A673 (cell line): ENCODE data around the gene RHOBTB1. TPM values are rescaled to one million over a fixed set of nuclear protein-coding genes. Genes with fewer than 3 reads are reported as not detected.
A peak's percentile ranks its signal among the peaks of the same experiment; 100 is the strongest.
"Not testable (repeated sequence)": the region's sequence is repeated elsewhere in the genome, so short reads cannot be mapped to it uniquely, and the experiment has no call there.

ENCODE experiments used
- BruUV-seq: library from RNA; stranded (reverse); fragments of 400-500 nt; replicated peaks from 2 replicates; lab custom pipeline; 2021; lab: Mats Ljungman, UMichigan
- CTCF ChIA-PET: fragments of 300-600 bp; sonication (Branson Sonifier 250); formaldehyde crosslinking; loops from one replicate; lab custom pipeline; 2022; ENCODE audit warnings: antibody characterized with exemption; lab: Charles Lee
- POLR2A ChIA-PET: fragments of 300-600 bp; sonication (Branson Sonifier 250); formaldehyde crosslinking; loops from one replicate; lab custom pipeline; 2022; ENCODE audit warnings: antibody characterized with exemption; ENCODE audit not compliant: low non-redundant PET; lab: Charles Lee
- DNase-seq: peaks from one replicate; pipeline ENCODE4 v3.0.0-alpha.2; 2015; ENCODE audit warnings: low spot score
- H3K27ac ChIP-seq: fragments of 200-600 bp; sonication (generic); 2 replicates; pipeline ENCODE4 v1.5.1; 2016; ENCODE audit warnings: mixed run types, low read depth, mild to moderate bottlenecking, mixed read lengths, antibody characterized with exemption, low read length; ENCODE audit not compliant: poor library complexity, severe bottlenecking
- H3K27me3 ChIP-seq: fragments of 200-600 bp; sonication (generic); replicated peaks from 2 replicates; pipeline ENCODE4 v1.6.1; 2017; ENCODE audit warnings: mixed run types, low read depth, mild to moderate bottlenecking, mixed read lengths, antibody characterized with exemption, low read length; ENCODE audit not compliant: insufficient read depth, poor library complexity
- H3K36me3 ChIP-seq: fragments of 200-600 bp; sonication (generic); 2 replicates; pipeline ENCODE4 v1.6.1; 2016; ENCODE audit warnings: mixed run types, mild to moderate bottlenecking, mixed read lengths, antibody characterized with exemption, low read length; ENCODE audit not compliant: insufficient read depth, poor library complexity, severe bottlenecking
- H3K4me1 ChIP-seq: fragments of 200-600 bp; sonication (generic); 2 replicates; pipeline ENCODE4 v1.6.1; 2017; ENCODE audit warnings: mixed run types, mild to moderate bottlenecking, mixed read lengths, antibody characterized with exemption, low read length; ENCODE audit not compliant: insufficient read depth, poor library complexity, severe bottlenecking
- H3K4me3 ChIP-seq: fragments of 200-600 bp; sonication (generic); 2 replicates; pipeline ENCODE4 v1.5.1; 2016; ENCODE audit warnings: low read depth, mixed run types, mild to moderate bottlenecking, mixed read lengths, low read length; ENCODE audit not compliant: poor library complexity, severe bottlenecking
- H3K9me3 ChIP-seq: fragments of 200-600 bp; sonication (generic); 2 replicates; pipeline ENCODE4 v1.6.1; 2016; ENCODE audit warnings: mixed run types, low read depth, mild to moderate bottlenecking, mixed read lengths, antibody characterized with exemption, low read length; ENCODE audit not compliant: poor library complexity, severe bottlenecking
- CTCF ChIP-seq: fragments of 300-800, 200-600 bp; sonication (generic); conservative IDR thresholded peaks from 2 replicates; pipeline ENCODE4 v1.5.1; 2017; ENCODE audit warnings: low read depth, mild to moderate bottlenecking, antibody characterized with exemption, low read length, moderate library complexity, mixed read lengths
- EZH2 ChIP-seq: fragments of 200-600 bp; sonication (generic); IDR thresholded peaks from 2 replicates; pipeline ENCODE4 v1.6.1; 2017; ENCODE audit warnings: borderline replicate concordance, low read depth, mild to moderate bottlenecking, mixed read lengths, antibody characterized with exemption, low read length; ENCODE audit not compliant: poor library complexity, severe bottlenecking
- intact Hi-C: fragments of 100-400 bp; cut with micrococcal nuclease; formaldehyde crosslinking; loops from one replicate; pipeline ENCODE4 v1.10.0; 2022; ENCODE audit not compliant: unreplicated experiment
- total RNA-seq: library from RNA; stranded (reverse); gene quantifications from 2 replicates; pipeline ENCODE4 v1.2.3, GENCODE V29; 2021

The RHOBTB1 gene
- total RNA-seq, 1 experiment from 2014 or later = 5.2 TPM

- no peaks in the 10 kb centered on the region for H3K27me3 ChIP-seq
- no peak for DNase-seq
- intact Hi-C loops = no loop called here
- ChIA-PET CTCF (no interaction called here), POLR2A (no interaction called here)
- H3K36me3 ChIP-seq = no peaks in the 10 kb centered on the region
- H3K27ac ChIP-seq = no peak overlapping the region
- H3K4me1 ChIP-seq = peaks cover 9% of the 10 kb centered on the region
- no peak overlapping the region for H3K4me3 ChIP-seq
- TF ChIP-seq CTCF = no peak
- no peak for TF ChIP-seq EZH2
- no TSS peak for BruUV-seq
- H3K9me3 ChIP-seq = no peaks in the 10 kb centered on the region
Observed at GRCh38 chr10:60834401-60834800, 109.6 kb downstream of the RHOBTB1 start.

DNA sequence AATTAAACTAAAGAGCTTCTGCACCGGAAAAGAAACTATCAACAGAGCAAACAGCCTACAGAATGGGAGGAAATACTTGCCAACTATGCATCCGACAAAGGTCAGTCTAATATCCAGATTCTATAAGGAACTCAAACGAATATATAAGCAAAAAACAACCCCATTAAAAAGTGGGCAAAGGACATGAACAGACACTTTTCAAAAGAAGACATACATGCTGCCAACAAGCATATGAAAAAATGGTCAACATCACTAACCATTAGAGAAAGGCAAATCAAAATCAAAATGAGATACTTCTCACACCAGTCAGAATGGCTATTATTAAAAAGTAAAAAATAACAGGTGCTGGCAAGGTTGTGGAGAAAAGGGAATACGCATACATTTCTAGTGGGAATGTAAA lies 111.8 kb downstream of the RHOBTB1 start:
- CTCF ChIA-PET, H3K27me3 ChIP-seq, H3K27ac ChIP-seq, BruUV-seq, H3K9me3 ChIP-seq, H3K36me3 ChIP-seq, DNase-seq, intact Hi-C loops, POLR2A ChIA-PET, H3K4me3 ChIP-seq: not testable (repeated sequence)
- peaks cover 13% of the 10 kb centered on the region for H3K4me1 ChIP-seq

DNA sequence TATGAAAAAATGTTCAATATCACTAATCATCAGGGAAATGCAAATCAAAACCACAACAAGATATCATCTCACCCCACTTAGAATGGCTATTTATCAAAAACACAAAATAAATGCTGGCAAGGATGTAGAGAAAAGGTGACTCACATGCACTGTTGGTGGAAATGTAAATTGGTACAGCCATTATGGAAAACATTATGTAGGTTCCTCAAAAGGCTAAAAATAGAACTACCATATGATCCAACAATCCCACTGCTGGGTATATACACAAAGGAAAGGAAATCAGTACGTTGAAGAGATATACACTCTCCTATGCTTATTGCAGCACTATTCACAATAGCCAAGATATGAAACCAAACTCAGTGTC lies 115.5 kb downstream of the RHOBTB1 start:
- Histone ChIP-seq H3K27ac (peak overlapping the region; percentile 62), H3K9me3 (no peaks in the 10 kb centered on the region), H3K4me3 (no peak overlapping the region), H3K4me1 (peaks cover 13% of the 10 kb centered on the region), H3K36me3 (no peaks in the 10 kb centered on the region), H3K27me3 (no peaks in the 10 kb centered on the region)
- no peak for TF ChIP-seq CTCF
- TF ChIP-seq EZH2 = no peak
- peak; percentile 82 for DNase-seq
- POLR2A ChIA-PET = no interaction called here
- intact Hi-C loops = loop anchor here (10.0 kb wide), 1 partner anchor 1006 kb away; no protein-coding TSS in a partner anchor
- BruUV-seq = no TSS peak
- CTCF ChIA-PET = interaction anchor here (0.9 kb wide), 1 partner anchor 17 kb away, joined by 4 read pairs; no protein-coding TSS in a partner anchor

DNA sequence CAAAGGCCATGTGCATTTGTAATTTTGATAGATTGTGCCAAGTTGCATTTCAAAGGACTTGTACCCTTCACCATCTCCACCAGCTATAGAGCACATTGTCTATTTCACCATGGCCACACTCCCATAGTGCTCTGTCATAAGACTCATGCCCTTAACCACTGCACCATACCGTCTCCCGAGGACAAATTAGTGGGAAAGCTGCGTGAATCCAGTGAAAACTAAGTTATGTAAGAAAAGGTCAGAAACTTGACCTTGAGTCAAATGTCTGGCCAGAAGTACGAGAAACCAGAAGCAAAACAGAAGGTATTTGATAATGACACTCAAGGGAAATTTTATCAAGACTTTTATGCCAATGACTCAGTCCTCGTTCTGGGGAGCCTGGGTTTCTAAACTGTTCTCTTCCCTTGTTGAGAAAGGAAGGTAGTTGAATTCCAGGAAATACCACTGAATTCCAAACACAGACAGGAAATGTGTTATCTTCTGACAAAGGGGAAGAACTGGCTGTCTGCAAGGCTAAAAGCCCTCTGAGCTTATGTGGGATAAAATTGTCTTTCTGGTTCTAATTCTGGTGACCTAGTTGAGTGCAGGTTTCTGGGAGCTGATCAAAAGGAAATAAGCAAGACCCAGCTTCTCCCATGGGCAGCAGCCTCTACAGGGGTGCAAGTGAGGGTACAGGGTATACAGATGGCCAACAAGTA lies 116.0 kb downstream of the RHOBTB1 start:
- Histone ChIP-seq H3K9me3 (no peaks in the 10 kb centered on the region), H3K27ac (peak overlapping the region; percentile 62), H3K4me1 (peaks cover 18% of the 10 kb centered on the region), H3K36me3 (no peaks in the 10 kb centered on the region), H3K4me3 (no peak overlapping the region), H3K27me3 (no peaks in the 10 kb centered on the region)
- POLR2A ChIA-PET = no interaction called here
- DNase-seq = peak; percentile 92
- CTCF ChIA-PET = interaction anchor here (0.9 kb wide), 1 partner anchor 18 kb away, joined by 4 read pairs; no protein-coding TSS in a partner anchor
- intact Hi-C loops = loop anchor here (10.0 kb wide), 1 partner anchor 1007 kb away; no protein-coding TSS in a partner anchor
- BruUV-seq = no TSS peak
- no peak for TF ChIP-seq CTCF
- no peak for TF ChIP-seq EZH2
